Measurements from ENCODE around the gene SUN2.
"Not testable (repeated sequence)": the region's sequence is repeated elsewhere in the genome, so short reads cannot be mapped to it uniquely, and the experiment has no call there.

Gene SUN2

DNA sequence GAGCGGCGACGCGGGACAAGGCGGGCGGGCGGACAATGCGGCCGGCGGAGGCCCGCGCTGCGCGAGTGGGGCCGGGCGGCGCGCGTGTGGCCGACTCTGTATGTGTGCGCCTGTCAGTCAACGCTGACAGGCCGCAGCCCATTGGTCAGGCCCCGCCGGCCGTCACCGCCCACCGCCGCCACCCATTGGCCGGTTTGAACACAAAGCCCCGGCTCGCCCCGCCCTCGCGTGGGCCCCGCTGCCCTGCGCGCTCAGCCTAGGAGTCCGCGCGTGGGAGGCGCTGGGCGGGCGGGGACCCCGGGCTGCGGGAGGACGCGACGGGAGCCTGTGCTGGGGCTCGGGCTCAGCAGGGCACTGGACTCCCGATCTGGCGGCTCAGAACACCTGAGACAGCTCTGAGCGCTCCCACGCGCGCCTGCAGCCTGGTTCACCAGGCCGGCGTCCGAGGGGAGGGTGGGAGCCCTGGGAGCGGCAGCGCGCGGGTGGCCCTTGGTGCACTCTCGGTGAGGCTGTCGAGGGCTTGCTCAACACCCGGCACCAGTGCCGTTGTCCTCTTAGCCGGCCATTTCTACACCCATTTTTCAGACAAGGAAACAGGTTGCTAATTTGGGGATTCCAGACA is at the start of gene SUN2 (continued):
- TF ChIP-seq, protein P1, sequence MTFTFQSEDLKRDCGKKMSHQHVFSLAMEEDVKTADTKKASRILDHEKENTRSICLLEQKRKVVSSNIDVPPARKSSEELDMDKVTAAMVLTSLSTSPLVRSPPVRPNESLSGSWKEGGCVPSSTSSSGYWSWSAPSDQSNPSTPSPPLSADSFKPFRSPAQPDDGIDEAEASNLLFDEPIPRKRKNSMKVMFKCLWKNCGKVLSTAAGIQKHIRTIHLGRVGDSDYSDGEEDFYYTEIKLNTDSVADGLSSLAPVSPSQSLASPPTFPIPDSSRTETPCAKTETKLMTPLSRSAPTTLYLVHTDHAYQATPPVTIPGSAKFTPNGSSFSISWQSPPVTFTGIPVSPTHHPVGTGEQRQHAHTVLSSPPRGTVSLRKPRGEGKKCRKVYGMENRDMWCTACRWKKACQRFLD (tag by site-specific recombination; IDR thresholded peaks at IDR 0.05), result no peak
- TF ChIP-seq ZNF701 (tag by site-specific recombination; IDR thresholded peaks at IDR 0.05), result no peak
- TF ChIP-seq ZBTB8A (tag by site-specific recombination; IDR thresholded peaks at IDR 0.05), result peak; percentile 98
- no peak for TF ChIP-seq YY2 (tag by site-specific recombination; IDR thresholded peaks at IDR 0.05)
- TF ChIP-seq ZIC2 (tag by site-specific recombination; IDR thresholded peaks at IDR 0.05), result no peak
- TF ChIP-seq HOXC10 (CRISPR knock-in tag; IDR thresholded peaks at IDR 0.05), result 0 out of 2 replicates have a peak, but pooled peaks have one; percentile 78
- TF ChIP-seq KLF16 (tag by site-specific recombination; IDR thresholded peaks at IDR 0.05), result peak; percentile 56; the same call in 1 of the 2 replicates
- 0 out of 2 replicates have a peak, but pooled peaks have one; percentile 9 for TF ChIP-seq OSR2 (tag by site-specific recombination; IDR thresholded peaks at IDR 0.05)
- no peak for TF ChIP-seq ZNF155 (tag by site-specific recombination; IDR thresholded peaks at IDR 0.05)
- TF ChIP-seq ZNF292 (tag by site-specific recombination; IDR thresholded peaks at IDR 0.05; ENCODE audit: borderline replicate concordance, low read depth), result no peak
- TF ChIP-seq, protein P2, sequence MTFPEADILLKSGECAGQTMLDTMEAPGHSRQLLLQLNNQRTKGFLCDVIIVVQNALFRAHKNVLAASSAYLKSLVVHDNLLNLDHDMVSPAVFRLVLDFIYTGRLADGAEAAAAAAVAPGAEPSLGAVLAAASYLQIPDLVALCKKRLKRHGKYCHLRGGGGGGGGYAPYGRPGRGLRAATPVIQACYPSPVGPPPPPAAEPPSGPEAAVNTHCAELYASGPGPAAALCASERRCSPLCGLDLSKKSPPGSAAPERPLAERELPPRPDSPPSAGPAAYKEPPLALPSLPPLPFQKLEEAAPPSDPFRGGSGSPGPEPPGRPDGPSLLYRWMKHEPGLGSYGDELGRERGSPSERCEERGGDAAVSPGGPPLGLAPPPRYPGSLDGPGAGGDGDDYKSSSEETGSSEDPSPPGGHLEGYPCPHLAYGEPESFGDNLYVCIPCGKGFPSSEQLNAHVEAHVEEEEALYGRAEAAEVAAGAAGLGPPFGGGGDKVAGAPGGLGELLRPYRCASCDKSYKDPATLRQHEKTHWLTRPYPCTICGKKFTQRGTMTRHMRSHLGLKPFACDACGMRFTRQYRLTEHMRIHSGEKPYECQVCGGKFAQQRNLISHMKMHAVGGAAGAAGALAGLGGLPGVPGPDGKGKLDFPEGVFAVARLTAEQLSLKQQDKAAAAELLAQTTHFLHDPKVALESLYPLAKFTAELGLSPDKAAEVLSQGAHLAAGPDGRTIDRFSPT (tag by site-specific recombination; IDR thresholded peaks at IDR 0.05), result no peak
- peak; percentile 14; the same call in 1 of the 2 replicates for TF ChIP-seq ZBTB20 (tag by site-specific recombination; IDR thresholded peaks at IDR 0.05)
- TF ChIP-seq IKZF3 (tag by site-specific recombination; IDR thresholded peaks at IDR 0.05), result no peak
- TF ChIP-seq ZBTB48 (tag by site-specific recombination; IDR thresholded peaks at IDR 0.05), result no peak
- no peak for TF ChIP-seq OVOL3 (tag by site-specific recombination; IDR thresholded peaks at IDR 0.05)

DNA sequence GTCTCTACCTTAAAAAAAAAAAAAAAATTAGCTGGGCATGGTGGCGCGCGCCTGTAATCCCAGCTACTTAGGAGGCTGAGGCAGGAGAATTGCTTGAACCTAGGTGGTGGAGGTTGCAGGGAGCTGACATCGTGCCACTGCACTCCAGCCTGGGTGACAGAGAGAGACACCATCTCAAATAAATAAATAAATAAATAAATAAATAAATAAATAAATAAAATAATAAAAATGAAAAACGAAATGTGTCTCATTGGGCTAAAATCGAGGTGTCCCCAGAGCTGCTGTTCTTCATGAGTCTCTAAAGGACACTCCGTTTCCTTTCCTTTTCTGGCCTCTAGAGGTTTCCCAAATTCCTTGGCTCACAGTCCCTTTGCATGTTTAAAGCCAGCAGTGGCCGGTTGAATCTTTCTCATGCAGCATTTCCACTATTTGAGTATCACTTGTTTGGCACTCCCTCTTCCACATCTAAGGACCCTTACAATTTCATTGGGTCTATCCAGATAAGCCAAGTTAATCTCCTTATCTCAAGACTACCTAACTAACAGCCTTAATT is 49.3 kb upstream of the SUN2 start:
- POLR2A ChIA-PET; H3K4me1 ChIP-seq (ENCODE audit: control insufficient read depth, insufficient read depth, low read length); H3K4me3 ChIP-seq (ENCODE audit: low read depth, low read length); H3K36me3 ChIP-seq (ENCODE audit: control insufficient read depth in 2 of 2, insufficient read depth in 1 of 2, low read length in 2 of 2); H3K9me3 ChIP-seq (ENCODE audit: control insufficient read depth, insufficient read depth, low read depth, low read length); H3K27ac ChIP-seq (ENCODE audit: extremely low read depth, low read depth, low read length): not testable (repeated sequence)
- CTCF ChIA-PET, result interaction anchor here (2.7 kb wide), 1 partner anchor 39 kb away, joined by 11 read pairs; no protein-coding TSS in a partner anchor
- TF ChIP-seq ZNF654 (tag by site-specific recombination; IDR thresholded peaks at IDR 0.05; ENCODE audit: low read depth) (peak; percentile 16), ZNF629 (tag by site-specific recombination; IDR thresholded peaks at IDR 0.05) (peak; percentile 52; the same call in 1 of the 2 replicates), ZBTB8A (tag by site-specific recombination; IDR thresholded peaks at IDR 0.05) (peak; percentile 76), ZNF292 (tag by site-specific recombination; IDR thresholded peaks at IDR 0.05; ENCODE audit: borderline replicate concordance, low read depth) (peak; percentile 82; the same call in 1 of the 2 replicates), ZNF501 (tag by site-specific recombination; IDR thresholded peaks at IDR 0.05) (0 out of 2 replicates have a peak, but pooled peaks have one; percentile 39), ZNF404 (tag by site-specific recombination; IDR thresholded peaks at IDR 0.05) (0 out of 2 replicates have a peak, but pooled peaks have one; percentile 45), ZBTB21 (tag by site-specific recombination; IDR thresholded peaks at IDR 0.05) (peak; percentile 57; the same call in 1 of the 2 replicates), GLI2 (tag by site-specific recombination; IDR thresholded peaks at IDR 0.05; ENCODE audit: borderline replicate concordance, low read depth) (peak; percentile 43; the same call in 1 of the 2 replicates), RBAK (tag by site-specific recombination; IDR thresholded peaks at IDR 0.05) (0 out of 2 replicates have a peak, but pooled peaks have one; percentile 27)
- TF ChIP-seq, protein P3, sequence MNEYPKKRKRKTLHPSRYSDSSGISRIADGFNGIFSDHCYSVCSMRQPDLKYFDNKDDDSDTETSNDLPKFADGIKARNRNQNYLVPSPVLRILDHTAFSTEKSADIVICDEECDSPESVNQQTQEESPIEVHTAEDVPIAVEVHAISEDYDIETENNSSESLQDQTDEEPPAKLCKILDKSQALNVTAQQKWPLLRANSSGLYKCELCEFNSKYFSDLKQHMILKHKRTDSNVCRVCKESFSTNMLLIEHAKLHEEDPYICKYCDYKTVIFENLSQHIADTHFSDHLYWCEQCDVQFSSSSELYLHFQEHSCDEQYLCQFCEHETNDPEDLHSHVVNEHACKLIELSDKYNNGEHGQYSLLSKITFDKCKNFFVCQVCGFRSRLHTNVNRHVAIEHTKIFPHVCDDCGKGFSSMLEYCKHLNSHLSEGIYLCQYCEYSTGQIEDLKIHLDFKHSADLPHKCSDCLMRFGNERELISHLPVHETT (tag by site-specific recombination; IDR thresholded peaks at IDR 0.05), result peak; percentile 53; the same call in 1 of the 2 replicates
- TF ChIP-seq, protein P4, sequence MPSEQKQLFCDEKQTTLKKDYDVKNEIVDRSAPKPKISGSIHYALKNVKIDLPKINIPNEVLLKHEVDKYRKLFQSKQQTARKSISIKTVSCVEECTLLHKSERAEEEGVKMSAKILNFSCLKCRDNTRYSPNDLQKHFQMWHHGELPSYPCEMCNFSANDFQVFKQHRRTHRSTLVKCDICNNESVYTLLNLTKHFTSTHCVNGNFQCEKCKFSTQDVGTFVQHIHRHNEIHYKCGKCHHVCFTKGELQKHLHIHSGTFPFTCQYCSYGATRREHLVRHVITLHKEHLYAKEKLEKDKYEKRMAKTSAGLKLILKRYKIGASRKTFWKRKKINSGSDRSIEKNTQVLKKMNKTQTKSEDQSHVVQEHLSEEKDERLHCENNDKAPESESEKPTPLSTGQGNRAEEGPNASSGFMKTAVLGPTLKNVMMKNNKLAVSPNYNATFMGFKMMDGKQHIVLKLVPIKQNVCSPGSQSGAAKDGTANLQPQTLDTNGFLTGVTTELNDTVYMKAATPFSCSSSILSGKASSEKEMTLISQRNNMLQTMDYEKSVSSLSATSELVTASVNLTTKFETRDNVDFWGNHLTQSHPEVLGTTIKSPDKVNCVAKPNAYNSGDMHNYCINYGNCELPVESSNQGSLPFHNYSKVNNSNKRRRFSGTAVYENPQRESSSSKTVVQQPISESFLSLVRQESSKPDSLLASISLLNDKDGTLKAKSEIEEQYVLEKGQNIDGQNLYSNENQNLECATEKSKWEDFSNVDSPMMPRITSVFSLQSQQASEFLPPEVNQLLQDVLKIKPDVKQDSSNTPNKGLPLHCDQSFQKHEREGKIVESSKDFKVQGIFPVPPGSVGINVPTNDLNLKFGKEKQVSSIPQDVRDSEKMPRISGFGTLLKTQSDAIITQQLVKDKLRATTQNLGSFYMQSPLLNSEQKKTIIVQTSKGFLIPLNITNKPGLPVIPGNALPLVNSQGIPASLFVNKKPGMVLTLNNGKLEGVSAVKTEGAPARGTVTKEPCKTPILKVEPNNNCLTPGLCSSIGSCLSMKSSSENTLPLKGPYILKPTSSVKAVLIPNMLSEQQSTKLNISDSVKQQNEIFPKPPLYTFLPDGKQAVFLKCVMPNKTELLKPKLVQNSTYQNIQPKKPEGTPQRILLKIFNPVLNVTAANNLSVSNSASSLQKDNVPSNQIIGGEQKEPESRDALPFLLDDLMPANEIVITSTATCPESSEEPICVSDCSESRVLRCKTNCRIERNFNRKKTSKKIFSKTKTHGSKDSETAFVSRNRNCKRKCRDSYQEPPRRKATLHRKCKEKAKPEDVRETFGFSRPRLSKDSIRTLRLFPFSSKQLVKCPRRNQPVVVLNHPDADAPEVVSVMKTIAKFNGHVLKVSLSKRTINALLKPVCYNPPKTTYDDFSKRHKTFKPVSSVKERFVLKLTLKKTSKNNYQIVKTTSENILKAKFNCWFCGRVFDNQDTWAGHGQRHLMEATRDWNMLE (tag by site-specific recombination; conservative IDR thresholded peaks at IDR 0.05; ENCODE audit: low read depth), result peak; percentile 90

All from HEK293 (cell line).